K562 (cell line): ENCODE measurements around the gene NCOA3. TPM values are rescaled to one million over a fixed set of nuclear protein-coding genes. Genes with fewer than 3 reads are reported as not detected.

Experiments
- ATAC-seq: fragments of 200-7000 bp; cut with Tn5 transposase; 3 replicates; pipeline ENCODE4 v1.9.1; 2020; ENCODE audit warnings: moderate library complexity
- BruUV-seq: library from RNA; stranded (reverse); fragments of 400-500 nt; replicated peaks from 2 replicates; lab custom pipeline; 2021; lab: Mats Ljungman, UMichigan
- CTCF ChIA-PET: fragments of 300-600 bp; formaldehyde crosslinking; extraction: SDS; loops from one replicate; lab custom pipeline; 2021; ENCODE audit warnings: low intra/inter-chr PET ratio; lab: Yijun Ruan, JAX
- POLR2A ChIA-PET: fragments of 300-600, 350-650 bp; sonication (Branson Sonifier 250); formaldehyde crosslinking; extraction: SDS; loops from one replicate; lab custom pipeline; 2021; ENCODE audit warnings: antibody characterized with exemption, inconsistent platforms; lab: Yijun Ruan, JAX
- DNase-seq, 4 experiments: peaks; one replicate each; pipeline versions ENCODE4 v3.0.0 to v3.0.0-alpha.2; 2011 to 2018; ENCODE audit warnings: low spot score in 3 of 4, mixed read lengths in 3 of 4; ENCODE audit errors: extremely low read depth in 1 of 4
- FAIRE-seq: peaks from 2 replicates; lab custom pipeline; 2011; peaks lifted over from hg19 to GRCh38; lab: Jason Lieb, UNC
- H2AFZ ChIP-seq: 2 replicates; pipeline ENCODE4 v1.6.0; 2011; ENCODE audit warnings: low read depth, low read length, control low read depth, inconsistent platforms
- H3K27ac ChIP-seq: fragments of 200-600 bp; 3 replicates; pipeline ENCODE4 v1.8.0; 2011; ENCODE audit warnings: low read depth, mild to moderate bottlenecking, control low read depth, inconsistent platforms, low read length, moderate library complexity, mixed read lengths; ENCODE audit errors: extremely low read depth
- H3K27me3 ChIP-seq, 2 experiments: fragments of 300-600 bp in 1 of 2; 2 replicates in 1 of 2; 3 replicates in 1 of 2; pipeline versions ENCODE4 v1.6.0 to v1.8.0; 2011; ENCODE audit warnings: inconsistent platforms in 2 of 2, low read length in 2 of 2, mild to moderate bottlenecking in 1 of 2, mixed read lengths in 1 of 2, moderate library complexity in 1 of 2; ENCODE audit not compliant: control insufficient read depth in 2 of 2, insufficient read depth in 2 of 2
- H3K36me3 ChIP-seq: fragments of 300-600 bp; 3 replicates; pipeline ENCODE4 v1.8.0; 2011; ENCODE audit warnings: mild to moderate bottlenecking, low read length, inconsistent platforms; ENCODE audit not compliant: control insufficient read depth, insufficient read depth
- H3K4me1 ChIP-seq, 2 experiments: fragments of 200-600 bp in 1 of 2; replicated peaks in 1 of 2; 2 replicates in 1 of 2; 3 replicates in 1 of 2; pipeline versions ENCODE4 v1.5.1 to v1.8.0; 2011; ENCODE audit warnings: inconsistent platforms in 2 of 2, low read length in 2 of 2, mild to moderate bottlenecking in 1 of 2, mixed read lengths in 1 of 2, moderate library complexity in 1 of 2; ENCODE audit not compliant: control insufficient read depth in 2 of 2, insufficient read depth in 2 of 2
- H3K4me2 ChIP-seq: 2 replicates; pipeline ENCODE4 v1.6.1; 2011; ENCODE audit warnings: low read length, control low read depth, inconsistent platforms, mixed read lengths; ENCODE audit not compliant: insufficient read depth
- H3K4me3 ChIP-seq: fragments of 200-600 bp; sonication (generic), shearing (Covaris generic); 2 replicates; pipeline ENCODE4 v1.5.1; 2016; ENCODE audit warnings: control low read depth, inconsistent platforms
- H3K79me2 ChIP-seq: fragments of 200-600 bp; 3 replicates; pipeline ENCODE4 v1.8.0; 2011; ENCODE audit warnings: low read length, inconsistent platforms; ENCODE audit not compliant: control insufficient read depth, insufficient read depth
- H3K9ac ChIP-seq, 2 experiments: 2 replicates each; pipeline versions ENCODE4 v1.6.0 to v1.6.1; 2011; ENCODE audit warnings: low read depth in 2 of 2, low read length in 2 of 2, control low read depth in 1 of 2, inconsistent platforms in 1 of 2, mild to moderate bottlenecking in 1 of 2, mixed read lengths in 1 of 2; ENCODE audit not compliant: insufficient read depth in 1 of 2
- H3K9me1 ChIP-seq: one replicate; pipeline ENCODE4 v1.6.0; 2011; ENCODE audit warnings: inconsistent platforms, mild to moderate bottlenecking, low read length, moderate library complexity; ENCODE audit not compliant: control insufficient read depth, insufficient read depth
- H3K9me3 ChIP-seq: replicated peaks from 2 replicates; pipeline ENCODE4 v1.5.1; 2011; ENCODE audit warnings: low read depth, low read length, inconsistent platforms; ENCODE audit not compliant: control insufficient read depth, insufficient read depth
- H4K20me1 ChIP-seq: replicated peaks from 2 replicates; pipeline ENCODE4 v1.6.1; 2011; ENCODE audit warnings: low read length, inconsistent platforms, mixed read lengths; ENCODE audit not compliant: control insufficient read depth, insufficient read depth
- BCL6 ChIP-seq: fragments of 250-450 bp; sonication (Bioruptor Pico); IDR thresholded peaks from 2 replicates; pipeline ENCODE4 v1.4.0; 2020
- COPS2 ChIP-seq: fragments of 450-650 bp; conservative IDR thresholded peaks from 2 replicates; pipeline ENCODE4 v1.6.1; 2016; ENCODE audit warnings: mild to moderate bottlenecking, moderate library complexity
- DACH1 ChIP-seq: fragments of 450-650 bp; IDR thresholded peaks from 2 replicates; pipeline ENCODE4 v1.6.1; 2018; ENCODE audit not compliant: partially characterized antibody
- DPF2 ChIP-seq: fragments of 450-650 bp; IDR thresholded peaks from 2 replicates; pipeline ENCODE4 v1.6.1; 2016
- EHMT2 ChIP-seq: fragments of 450-650 bp; IDR thresholded peaks from 2 replicates; pipeline ENCODE4 v1.6.1; 2018; ENCODE audit warnings: antibody characterized with exemption
- LEF1 ChIP-seq: fragments of 450-650 bp; IDR thresholded peaks from 2 replicates; pipeline ENCODE4 v1.6.1; 2016; ENCODE audit warnings: mild to moderate bottlenecking
- MEF2A ChIP-seq: IDR thresholded peaks from 2 replicates; pipeline ENCODE4 v1.6.1; 2011; ENCODE audit warnings: low read depth, mild to moderate bottlenecking, low read length, moderate library complexity; ENCODE audit not compliant: control insufficient read depth
- NFE2L1 ChIP-seq: fragments of 450-650 bp; IDR thresholded peaks from 2 replicates; pipeline ENCODE4 v1.6.1; 2016; ENCODE audit warnings: missing genetic modification characterization, low read depth, mild to moderate bottlenecking, missing compliant biosample characterization, moderate library complexity, borderline replicate concordance
- POLR3G ChIP-seq: IDR thresholded peaks from 2 replicates; pipeline ENCODE4 v1.6.1; 2011; ENCODE audit not compliant: insufficient read length, insufficient replicate concordance; ENCODE audit errors: extremely low read depth
- SREBF2 ChIP-seq: sonication (generic); formaldehyde crosslinking; IDR thresholded peaks from 2 replicates; pipeline ENCODE4 v1.4.0; 2020; ENCODE audit warnings: mild to moderate bottlenecking, missing genetic modification reagents
- TARDBP ChIP-seq: fragments of 450-650 bp; IDR thresholded peaks from 2 replicates; pipeline ENCODE4 v1.6.1; 2016
- TCF3 ChIP-seq: sonication (generic); formaldehyde crosslinking; IDR thresholded peaks from 2 replicates; pipeline ENCODE4 v1.4.0; 2020; ENCODE audit warnings: mild to moderate bottlenecking, missing genetic modification reagents
- TSHZ1 ChIP-seq: fragments of 250-450 bp; sonication (Bioruptor Pico); IDR thresholded peaks from 2 replicates; pipeline ENCODE4 v1.4.0; 2020; ENCODE audit warnings: mild to moderate bottlenecking, moderate library complexity
- ZBTB2 ChIP-seq: fragments of 450-650 bp; IDR thresholded peaks from 2 replicates; pipeline ENCODE4 v1.6.1; 2016; ENCODE audit warnings: antibody characterized with exemption
- ZBTB49 ChIP-seq: sonication (generic); formaldehyde crosslinking; IDR thresholded peaks from 2 replicates; pipeline ENCODE4 v1.8.0; 2022; ENCODE audit warnings: missing genetic modification reagents, mild to moderate bottlenecking, borderline replicate concordance
- ZNF263 ChIP-seq: sonication (generic); formaldehyde crosslinking; IDR thresholded peaks from 2 replicates; pipeline ENCODE4 v1.8.0; 2022; ENCODE audit warnings: mild to moderate bottlenecking, missing genetic modification reagents, borderline replicate concordance
- ZNF75A ChIP-seq: fragments of 450-650 bp; formaldehyde crosslinking; IDR thresholded peaks from 2 replicates; pipeline ENCODE4 v1.4.0; 2020; ENCODE audit warnings: mild to moderate bottlenecking
- ZSCAN29 ChIP-seq: fragments of 450-650 bp; IDR thresholded peaks from 2 replicates; pipeline ENCODE4 v1.6.1; 2017
- WGBS: fragments of 100-300 bp; shearing (Covaris generic); methylation state at CpG from one replicate; pipeline ENCODE4 v1.1.6; 2016; ENCODE audit warnings: low coverage, mixed read lengths; ENCODE audit not compliant: insufficient coverage; ENCODE audit errors: missing lambda C conversion rate; 5-methylcytosine and 5-hydroxymethylcytosine counted together
- in situ Hi-C: fragments of 300-500 bp; cut with MboI; formaldehyde crosslinking; loops from 4 replicates; pipeline ENCODE4 v1.15.0; 2018; ENCODE audit warnings: inconsistent platforms, mixed read lengths
- intact Hi-C: fragments of 100-400 bp; cut with micrococcal nuclease; formaldehyde crosslinking; loops from 2 replicates; pipeline ENCODE4 v1.14.2; 2022
- polyA plus RNA-seq, 8 experiments: library from polyadenylated mRNA; depleted of rRNA in 4 of 8; stranded (reverse) in 5 of 8; unstranded in 3 of 8; fragments of >200 nt; fragmentation: Nextera tagmentation in 2 of 8; fragmentation: Illumina TruSeq in 1 of 8; extraction: Ambion mirVana in 2 of 8; extraction: Trizol in 1 of 8; gene quantifications; 2 replicates each; pipeline versions ENCODE4 v1.2.1 to v1.2.3, GENCODE V29; 2011 to 2014; ENCODE audit warnings: inconsistent platforms in 1 of 8, missing spikeins in 1 of 8
- total RNA-seq, 7 experiments: library from RNA; depleted of rRNA in 6 of 7; stranded (reverse); fragments of >200 nt in 6 of 7; fragmentation: Illumina TruSeq in 2 of 7; extraction: Trizol in 2 of 7; gene quantifications; 2 replicates each; pipeline versions ENCODE4 v1.2.1 to v1.2.3, GENCODE V29; 2011 to 2021; ENCODE audit warnings: low replicate concordance in 1 of 7

The NCOA3 gene
- total and polyA plus RNA-seq, 9 of the 15 experiments (the other 6 are each of a cell fraction or from before 2014, with no cell fraction given): 3.2 to 24.3 (median 14.4) TPM

GRCh38 chr20:47566269-47566668 lies 64.6 kb downstream of the NCOA3 start (continued):
- TF ChIP-seq POLR3G (no peak), SREBF2 (CRISPR knock-in tag) (no peak), DPF2 (peak; percentile 32; the same call in 1 of the 2 replicates), ZBTB2 (no peak), NFE2L1 (tag) (no peak), COPS2 (no peak), DACH1 (peak; percentile 14), ZNF263 (CRISPR knock-in tag) (no peak), ZSCAN29 (no peak), TCF3 (CRISPR knock-in tag) (peak; percentile 26; the same call in 1 of the 2 replicates), LEF1 (no peak)

GRCh38 chr20:47568019-47568418 lies 66.3 kb downstream of the NCOA3 start:
- Histone ChIP-seq H3K4me1 (peaks cover 12 to 21% of the 10 kb centered on the region in 2 experiments; a peak in 3 of 5 replicates), H3K4me2 (no peak overlapping the region)
- CTCF ChIA-PET: no interaction called here
- TF ChIP-seq BCL6: no peak
- no peak for TF ChIP-seq ZBTB49 (CRISPR knock-in tag)
- no peak for TF ChIP-seq TSHZ1 (CRISPR knock-in tag)
- no peak for TF ChIP-seq ZNF75A (CRISPR knock-in tag)
- no peak for TF ChIP-seq TARDBP
- TF ChIP-seq EHMT2: no peak
- peak; percentile 64; the same call in 1 of the 2 replicates for TF ChIP-seq MEF2A

More at GRCh38 chr20:47568019-47568418, 66.3 kb downstream of the NCOA3 start:
- Histone ChIP-seq H2AFZ (no peak overlapping the region), H3K9me3 (no peaks in the 10 kb centered on the region), H3K36me3 (no peaks in the 10 kb centered on the region), H3K27me3 (no peaks in the 10 kb centered on the region), H3K4me3 (no peak overlapping the region), H3K27ac (0 out of 3 replicates have a peak overlapping the region, but pooled peaks have one; percentile 49), H3K9me1 (no peaks in the 10 kb centered on the region), H4K20me1 (no peaks in the 10 kb centered on the region), H3K79me2 (peaks cover 43% of the 10 kb centered on the region), H3K9ac (no peak overlapping the region)
- FAIRE-seq (no peak), ATAC-seq (no peak), DNase-seq (no peak)
- POLR2A ChIA-PET: no interaction called here
- no TSS peak for BruUV-seq
- WGBS: 45% methylated on average over 2 of the region's 2 CpGs
- intact Hi-C loops: no loop called here
- in situ Hi-C loops: no loop called here
